GDM1 (cell line): ENCODE measurements around the gene CHD9NB.

Experiments
- DNase-seq: peaks from one replicate; lab custom pipeline; 2025; lab: John Stamatoyannopoulos, UW

The CHD9NB gene

GRCh38 chr16:53052519-53053501, at the start of gene CHD9NB:
CHD9NB (minus strand) TSS chr16:53052897; CDS start chr16:53044158, 8,739 bp downstream.
- peak; percentile 56 for DNase-seq

- no peak for DNase-seq
Observed at GRCh38 chr16:53100889-53101288, 48.2 kb upstream of the CHD9NB start.

DNA sequence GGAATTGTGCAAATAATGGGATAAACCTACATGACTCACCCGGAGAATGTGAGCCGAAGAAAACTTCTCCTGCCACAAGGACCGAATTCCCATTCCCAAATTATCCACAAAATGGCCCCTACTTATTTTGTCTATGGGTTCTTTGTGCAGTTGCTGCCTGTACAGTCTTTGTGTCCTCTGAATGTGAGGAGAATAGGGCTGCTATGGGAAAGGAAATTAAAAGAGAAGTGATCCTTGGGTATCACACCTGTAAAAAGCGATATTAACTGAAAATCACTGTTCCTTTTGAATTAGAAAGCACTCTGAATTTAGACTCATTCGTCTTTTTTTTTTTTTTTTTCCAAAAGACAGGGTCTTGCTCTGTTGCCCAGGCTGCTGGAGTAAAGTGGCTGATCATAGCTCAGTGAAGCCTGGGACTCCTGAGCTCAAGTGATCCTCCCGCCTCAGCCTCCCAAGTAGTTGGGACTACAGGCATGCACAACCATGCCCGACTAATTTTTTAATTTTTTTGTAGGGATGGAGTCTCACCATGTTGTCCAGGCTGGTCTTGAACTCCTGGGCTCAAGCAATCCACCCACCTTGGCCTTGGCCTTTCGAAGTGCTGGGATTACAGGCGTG, 47.5 kb upstream of the CHD9NB start:
- no peak for DNase-seq

- DNase-seq: peak; percentile 59
Observed at GRCh38 chr16:53099318-53100130, 46.8 kb upstream of the CHD9NB start.

DNA sequence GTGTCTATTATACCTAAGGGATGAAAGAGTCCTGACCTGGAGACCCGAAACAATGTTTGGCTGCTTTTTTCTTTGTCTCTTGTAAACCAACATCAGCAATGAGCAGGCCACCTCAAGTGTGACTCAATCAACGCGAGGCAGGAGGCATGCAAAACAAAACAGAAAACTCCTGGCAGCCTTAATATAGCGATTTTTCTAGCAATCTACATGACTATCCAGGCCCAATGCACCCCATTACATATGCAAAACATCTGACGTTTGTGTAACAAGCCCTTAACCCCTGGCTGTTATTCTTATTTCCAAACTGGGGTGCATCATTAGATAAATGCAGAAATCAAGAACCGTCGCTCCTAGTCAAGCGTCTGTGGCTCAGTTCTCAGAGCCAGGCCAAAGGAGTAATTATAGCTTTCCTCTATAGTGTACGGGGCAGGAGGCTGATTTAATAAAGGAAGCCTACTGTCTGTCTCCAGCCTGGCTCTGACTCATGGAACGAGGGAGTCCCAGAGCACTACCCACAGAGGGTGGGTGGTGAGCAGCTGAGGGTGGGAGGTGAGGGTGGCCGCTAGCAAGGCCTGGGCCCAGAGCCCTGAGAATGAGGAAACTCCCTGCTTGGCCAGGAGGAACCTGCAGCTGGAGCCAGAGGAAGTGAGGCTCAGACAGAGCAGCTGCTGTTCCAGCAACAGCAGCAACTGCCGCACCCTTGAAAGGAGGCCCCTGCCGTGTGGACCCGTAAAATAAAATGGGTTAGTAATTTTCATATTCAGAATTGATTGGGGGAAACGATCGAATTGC, 46.0 kb upstream of the CHD9NB start:
- peak; percentile 68 for DNase-seq

DNA sequence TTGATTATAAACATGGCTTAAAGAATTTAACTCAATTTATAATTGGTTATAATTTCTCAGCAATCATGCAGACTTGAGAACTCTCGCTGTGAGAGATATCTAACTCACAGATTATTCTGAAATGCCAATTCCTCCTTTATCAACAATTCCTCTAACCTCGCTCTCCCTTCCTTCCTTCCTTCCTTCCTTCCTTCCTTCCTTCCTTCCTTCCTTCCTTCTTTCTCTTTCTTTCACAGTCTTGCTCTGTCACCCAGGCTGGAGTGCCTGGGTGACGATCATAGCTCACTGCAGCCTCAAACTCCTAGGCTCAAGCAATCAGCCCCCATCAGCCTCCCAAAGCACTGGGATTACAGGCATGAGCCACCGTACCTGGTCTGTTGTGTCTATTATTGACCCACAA, 44.5 kb upstream of the CHD9NB start:
- DNase-seq: no peak

GRCh38 chr16:53094013-53094630, 41.4 kb upstream of the CHD9NB start:
- DNase-seq: peak; percentile 55

DNA sequence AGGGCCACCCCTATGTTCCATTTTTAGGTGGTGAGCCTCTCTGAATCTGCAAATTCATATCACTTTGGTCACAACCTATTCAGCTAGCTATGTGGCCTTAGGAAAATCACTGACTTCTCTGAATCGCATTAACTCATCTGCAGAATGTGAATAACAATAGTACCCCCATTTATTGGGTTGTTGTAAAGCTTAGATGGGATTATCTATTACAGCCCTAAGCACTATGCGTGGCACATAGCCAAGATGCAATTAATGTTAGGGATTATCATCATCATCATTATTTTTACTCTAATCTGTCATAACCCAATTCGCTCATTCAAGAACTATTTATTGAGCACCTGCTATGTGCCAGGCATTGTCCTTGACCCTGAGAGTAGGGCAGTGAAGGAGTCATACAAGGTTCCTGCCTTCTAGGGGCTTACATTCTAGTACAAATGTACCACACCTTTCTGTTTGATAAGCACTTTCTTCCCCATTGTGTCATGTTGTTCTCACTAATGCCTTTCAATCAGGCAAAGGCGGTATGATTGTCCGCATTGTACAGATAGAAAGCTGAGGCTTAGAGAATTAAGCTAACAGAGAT, 40.6 kb upstream of the CHD9NB start:
- no peak for DNase-seq

DNA sequence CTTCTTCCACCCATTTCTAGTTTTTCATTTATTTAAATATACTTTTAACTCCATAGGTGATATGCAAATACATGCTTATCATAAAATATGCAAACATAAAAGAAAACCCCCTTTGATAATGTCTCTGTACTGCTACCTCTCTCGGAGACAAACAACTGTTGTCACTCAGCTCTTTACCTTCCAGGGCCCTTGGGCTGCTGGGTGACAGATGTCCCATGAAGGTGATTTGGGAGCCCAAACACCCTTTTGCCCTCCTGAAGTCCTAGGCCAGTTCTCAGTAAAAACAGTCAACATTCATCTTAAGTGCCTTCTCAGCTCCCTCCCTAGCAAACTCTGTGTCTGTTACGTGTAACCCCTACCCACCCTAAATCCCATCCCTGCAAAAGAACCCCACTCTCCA, 39.6 kb upstream of the CHD9NB start:
- DNase-seq: no peak

DNA sequence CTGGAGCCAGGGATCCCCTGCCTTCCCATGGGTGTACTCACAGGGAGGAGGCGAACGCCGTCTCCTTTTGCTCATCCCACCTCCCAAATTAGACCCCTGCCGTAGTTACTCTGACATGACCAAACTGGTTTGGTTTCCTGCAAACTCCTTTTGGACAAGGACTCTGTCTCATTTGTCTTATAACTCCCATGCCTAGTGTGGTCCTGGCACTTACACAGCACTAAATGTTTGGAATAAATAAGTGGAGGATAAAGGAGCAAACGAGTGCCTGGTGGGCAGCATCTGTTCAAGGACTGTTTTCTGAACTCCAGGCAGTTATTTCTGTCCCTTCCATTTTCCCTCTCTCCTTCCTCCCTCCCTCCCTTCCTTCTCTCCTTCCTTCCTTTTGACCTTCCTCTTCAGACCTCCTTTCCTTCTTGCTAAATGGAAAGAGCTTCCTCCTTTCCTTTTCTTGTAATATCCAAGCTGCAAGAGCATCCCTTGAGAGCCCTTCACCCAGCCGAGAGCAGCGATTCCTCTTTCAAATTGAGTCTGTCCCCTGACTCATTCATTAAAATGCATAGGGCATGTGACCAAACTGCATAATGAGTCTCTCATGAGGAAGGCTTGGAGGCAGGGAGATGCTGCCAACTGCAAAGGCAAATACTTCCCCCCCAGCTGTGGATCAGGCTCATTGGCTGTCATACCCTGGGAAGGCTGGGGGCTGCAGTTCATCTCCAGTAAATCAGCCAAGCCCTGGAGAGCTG, 38.9 kb upstream of the CHD9NB start:
- DNase-seq: peak; percentile 10

GRCh38 chr16:53090591-53091411, 38.1 kb upstream of the CHD9NB start:
- DNase-seq: peak; percentile 37

- DNase-seq: no peak
Observed at GRCh38 chr16:53090286-53090590, 37.5 kb upstream of the CHD9NB start.

- no peak for DNase-seq
Observed at GRCh38 chr16:53089434-53090285, 37.0 kb upstream of the CHD9NB start.

GRCh38 chr16:53087101-53087500, 34.4 kb upstream of the CHD9NB start:
- no peak for DNase-seq

DNA sequence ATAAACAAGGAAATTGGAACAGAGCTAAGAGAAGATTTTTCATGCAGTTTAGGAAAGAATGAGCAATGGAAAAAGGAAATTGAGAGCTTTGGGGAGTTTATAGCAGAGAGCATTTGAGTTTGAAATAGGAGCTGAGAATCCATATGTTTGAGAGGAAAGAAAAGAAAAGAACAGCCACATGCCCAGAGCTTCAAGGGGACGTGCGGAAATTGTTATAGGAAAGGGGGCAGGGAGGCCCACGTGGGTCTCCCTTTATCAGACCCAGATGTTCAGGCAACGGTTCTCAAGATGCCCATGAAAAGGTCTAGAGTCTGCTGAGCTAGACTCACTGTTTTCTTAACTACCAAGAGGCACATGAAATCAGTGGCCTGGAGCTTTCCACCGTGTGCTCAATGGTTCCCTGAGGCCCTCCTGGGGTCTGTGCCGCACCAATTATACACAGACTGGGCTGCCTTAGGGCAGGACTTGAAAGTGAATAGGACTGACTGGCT, 33.3 kb upstream of the CHD9NB start:
- DNase-seq: no peak

GRCh38 chr16:53085369-53085843, 32.7 kb upstream of the CHD9NB start:
- no peak for DNase-seq

- DNase-seq: no peak
Observed at GRCh38 chr16:53084746-53085334, 32.1 kb upstream of the CHD9NB start.

DNA sequence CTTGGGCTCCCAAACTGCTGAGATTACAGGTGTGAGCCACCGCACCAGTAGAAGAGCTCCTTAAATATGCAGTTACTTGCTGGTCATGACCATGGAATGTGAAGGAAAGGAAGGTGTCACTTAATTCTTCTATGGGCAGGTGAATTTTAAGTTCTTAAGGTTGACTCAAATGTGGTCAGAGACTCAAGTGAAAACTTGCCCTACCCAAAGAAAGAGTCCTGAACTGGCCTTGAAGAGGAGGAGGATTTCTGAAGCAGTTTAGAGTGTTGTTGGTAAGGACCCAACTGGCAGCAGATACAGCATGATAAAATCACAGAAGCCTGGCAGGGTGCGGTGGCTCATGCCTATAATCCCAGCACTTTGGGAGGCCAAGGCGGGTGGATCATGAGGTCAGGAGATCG, 31.4 kb upstream of the CHD9NB start:
- no peak for DNase-seq
